Nephron progenitor cell (in vitro differentiated cells): ENCODE results near the gene LMO7.
"Not testable (repeated sequence)": the region's sequence is repeated elsewhere in the genome, so short reads cannot be mapped to it uniquely, and the experiment has no call there.

ENCODE experiments used
- DNase-seq: peaks from one replicate; pipeline ENCODE4 v3.0.0; 2021
- H3K27ac Mint-ChIP-seq: 2 replicates; pipeline ENCODE4 v1.8.0; 2021; ENCODE audit warnings: mild to moderate bottlenecking, moderate library complexity, mixed read lengths
- H3K27me3 Mint-ChIP-seq: 2 replicates; pipeline ENCODE4 v1.8.0; 2021; ENCODE audit warnings: mild to moderate bottlenecking, low read depth, mixed read lengths; ENCODE audit not compliant: poor library complexity
- H3K36me3 Mint-ChIP-seq: 2 replicates; pipeline ENCODE4 v1.8.0; 2021; ENCODE audit warnings: low read depth, mixed read lengths
- H3K4me1 Mint-ChIP-seq: 2 replicates; pipeline ENCODE4 v1.8.0; 2021; ENCODE audit warnings: mixed read lengths
- H3K4me3 Mint-ChIP-seq: 2 replicates; pipeline ENCODE4 v1.8.0; 2021; ENCODE audit warnings: mild to moderate bottlenecking, moderate library complexity, mixed read lengths
- H3K9me3 Mint-ChIP-seq: 2 replicates; pipeline ENCODE4 v1.8.0; 2021; ENCODE audit warnings: mild to moderate bottlenecking, moderate library complexity, mixed read lengths
- CTCF ChIP-seq: fragments of 200-600 bp; sonication (generic); IDR thresholded peaks from 2 replicates; pipeline ENCODE4 v1.5.0; 2021; ENCODE audit warnings: antibody characterized with exemption

Gene LMO7

DNA sequence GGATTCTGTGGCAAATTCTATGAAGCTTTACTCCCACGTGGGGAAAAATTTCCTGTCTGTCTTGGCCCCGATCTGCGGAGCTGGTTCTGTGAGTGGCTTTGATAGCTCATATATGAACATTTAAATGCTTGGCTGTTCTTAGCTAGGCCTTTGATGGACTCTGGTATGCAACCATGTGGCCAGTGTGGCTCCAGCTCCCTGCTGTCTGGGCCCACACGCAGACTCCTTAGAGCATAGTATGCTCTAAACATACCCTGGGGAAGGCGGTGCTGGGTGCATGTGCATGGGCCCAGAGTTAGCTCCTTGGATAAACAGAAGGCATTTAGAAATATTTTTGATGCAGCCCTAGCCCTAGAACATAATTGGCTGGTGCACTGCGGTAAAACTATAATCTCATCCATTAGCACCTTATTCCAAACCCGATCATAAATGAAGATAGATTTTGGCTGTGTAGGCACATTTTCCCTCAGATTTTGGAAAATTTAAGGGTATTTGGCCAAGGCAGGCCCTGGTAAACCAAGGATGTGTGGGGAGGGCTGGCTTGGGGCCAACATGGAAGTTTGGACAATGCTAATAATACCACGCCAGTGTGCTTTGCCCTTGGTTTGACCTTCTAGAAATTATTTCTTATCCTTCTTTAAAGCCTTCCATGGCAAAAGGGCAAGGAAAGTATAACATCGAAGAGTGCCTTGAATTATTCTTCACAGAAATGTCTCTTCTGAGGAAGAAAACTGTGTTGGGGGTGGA, 153.5 kb downstream of the LMO7 start:
- no peak for TF ChIP-seq CTCF
- Mint-ChIP-seq H3K27ac (no peak overlapping the region), H3K9me3 (peaks cover 4% of the 10 kb centered on the region), H3K4me1 (no peaks in the 10 kb centered on the region), H3K4me3 (no peak overlapping the region), H3K36me3 (no peaks in the 10 kb centered on the region), H3K27me3 (no peaks in the 10 kb centered on the region)
- DNase-seq: no peak

DNA sequence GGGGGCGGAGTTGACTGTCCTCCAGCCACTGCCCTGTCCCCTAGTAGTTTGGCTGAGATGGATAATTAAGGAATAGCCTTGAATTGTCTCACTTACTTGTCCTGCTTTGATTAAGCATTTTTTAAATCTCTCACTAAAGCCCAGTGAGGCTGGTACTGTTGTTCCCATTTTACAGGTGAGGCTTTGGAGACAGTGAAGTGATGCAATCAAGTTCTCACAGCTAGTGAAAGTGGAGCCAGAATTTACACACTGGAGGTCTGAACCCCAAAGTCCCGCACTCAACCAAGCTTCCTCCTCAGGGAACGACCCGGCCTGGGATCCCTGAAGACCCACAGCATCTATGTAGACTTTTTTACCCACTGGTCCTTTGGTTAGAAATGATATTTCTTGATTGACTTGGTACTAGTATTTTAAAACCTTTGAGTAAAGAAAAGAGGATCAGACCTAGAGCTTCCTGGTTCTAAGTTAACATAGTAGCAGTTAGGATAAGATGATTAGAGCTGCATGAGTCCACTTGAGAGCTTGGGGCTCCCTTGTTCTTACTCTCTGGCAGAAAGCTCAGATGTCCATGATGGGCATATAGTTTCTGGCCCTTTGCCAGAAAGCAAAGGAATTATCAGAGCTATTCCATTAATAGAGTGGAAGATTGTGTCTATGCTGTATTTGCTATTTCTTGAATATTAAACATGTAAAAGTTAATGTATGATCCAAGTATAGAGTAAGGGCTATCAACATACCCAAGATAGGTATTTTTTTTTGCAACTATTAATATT, 154.3 kb downstream of the LMO7 start:
- Mint-ChIP-seq H3K27ac (no peak overlapping the region), H3K36me3 (no peaks in the 10 kb centered on the region), H3K9me3 (peaks cover 4% of the 10 kb centered on the region), H3K27me3 (no peaks in the 10 kb centered on the region), H3K4me1 (no peaks in the 10 kb centered on the region), H3K4me3 (no peak overlapping the region)
- no peak for DNase-seq
- no peak for TF ChIP-seq CTCF

DNA sequence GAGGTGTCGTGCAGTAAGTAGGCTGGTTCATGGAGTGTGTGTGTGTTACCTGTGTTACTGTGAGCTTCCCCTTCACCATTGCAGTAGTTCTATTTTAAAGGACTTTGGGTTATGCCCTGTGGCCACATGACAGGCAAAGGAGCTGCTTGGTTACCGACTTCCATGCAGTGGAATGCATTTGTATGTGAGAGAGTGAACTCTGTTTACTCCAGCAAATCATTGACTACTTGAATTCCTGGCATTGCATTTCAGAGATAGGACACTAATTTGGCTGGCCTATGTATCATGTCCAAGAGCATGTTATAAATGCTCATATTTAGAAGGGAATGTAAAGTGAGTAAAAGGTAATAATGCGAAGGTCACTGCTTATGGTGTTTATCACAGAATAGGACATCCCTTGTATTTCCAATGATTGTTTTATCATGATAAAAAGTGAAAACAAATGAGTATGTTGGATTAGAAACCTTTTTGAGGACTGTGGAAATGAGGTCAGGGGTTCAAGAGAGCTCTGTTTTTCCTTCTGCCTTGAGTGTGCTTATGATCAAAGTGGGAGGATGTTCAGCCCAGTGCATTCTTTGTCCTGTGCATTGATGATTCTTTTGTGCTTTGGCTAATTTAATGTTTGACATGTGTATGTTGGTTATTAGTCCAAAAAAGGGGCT, 156.5 kb downstream of the LMO7 start:
- no peak for TF ChIP-seq CTCF
- no peak for DNase-seq
- Mint-ChIP-seq H3K4me3 (no peak overlapping the region), H3K36me3 (no peaks in the 10 kb centered on the region), H3K27ac (no peak overlapping the region), H3K27me3 (no peaks in the 10 kb centered on the region), H3K9me3 (peaks cover 4% of the 10 kb centered on the region), H3K4me1 (no peaks in the 10 kb centered on the region)

GRCh38 chr13:75793188-75793567, 157.0 kb downstream of the LMO7 start:
- H3K27ac Mint-ChIP-seq, H3K4me3 Mint-ChIP-seq, DNase-seq, H3K9me3 Mint-ChIP-seq, H3K4me1 Mint-ChIP-seq, H3K36me3 Mint-ChIP-seq, H3K27me3 Mint-ChIP-seq: not testable (repeated sequence)

- peaks cover 2% of the 10 kb centered on the region for H3K27me3 Mint-ChIP-seq
- H3K4me1 Mint-ChIP-seq: no peaks in the 10 kb centered on the region
- DNase-seq: no peak
- no peak overlapping the region for H3K4me3 Mint-ChIP-seq
- no peak for TF ChIP-seq CTCF
- peaks cover 4% of the 10 kb centered on the region for H3K9me3 Mint-ChIP-seq
- no peak overlapping the region for H3K27ac Mint-ChIP-seq
- no peaks in the 10 kb centered on the region for H3K36me3 Mint-ChIP-seq
These were observed 158.5 kb downstream of the LMO7 start for GRCh38 chr13:75794663-75795062.

DNA sequence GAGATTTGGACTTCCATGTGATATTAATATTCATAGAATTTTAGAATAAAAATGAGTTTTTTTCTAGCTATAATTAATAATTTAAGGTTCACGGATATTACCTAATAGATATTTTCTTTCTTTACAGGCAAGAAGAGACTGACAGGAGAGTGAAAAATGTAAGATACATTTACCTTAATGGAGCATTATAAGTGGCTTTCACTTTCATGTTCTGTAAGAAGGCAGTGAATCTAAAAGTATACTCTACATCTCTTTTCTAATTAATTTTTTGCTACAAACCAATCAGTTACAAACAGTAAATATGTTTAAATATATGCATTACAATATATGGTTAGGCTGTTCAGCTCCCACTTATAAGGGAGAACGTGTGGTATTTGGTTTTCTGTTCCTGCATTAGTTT, 159.1 kb downstream of the LMO7 start:
- no peak overlapping the region for H3K4me3 Mint-ChIP-seq

More for the DNA sequence above, 159.1 kb downstream of the LMO7 start:
- Mint-ChIP-seq H3K27me3 (peaks cover 2% of the 10 kb centered on the region), H3K9me3 (peaks cover 4% of the 10 kb centered on the region), H3K27ac (peak overlapping the region; percentile 8), H3K4me1 (no peaks in the 10 kb centered on the region), H3K36me3 (no peaks in the 10 kb centered on the region)
- DNase-seq: no peak
- TF ChIP-seq CTCF: no peak
